ENCODE measurements around the gene GNAS. TPM values are rescaled to one million over a fixed set of nuclear protein-coding genes. Genes with fewer than 3 reads are reported as not detected.

Gene GNAS
- total and polyA plus RNA-seq, 3 experiments from 2014 or later, result 218 to 666 (median 637) TPM

- no peaks in the 10 kb centered on the region for H3K36me3 Mint-ChIP-seq
- Histone ChIP-seq H3K4me3 (ENCODE audit: low read length) (no peak overlapping the region), H3K27ac (ENCODE audit: low read depth, low read length) (no peak overlapping the region), H3K27me3 (ENCODE audit: insufficient read depth, low read length, poor library complexity, severe bottlenecking) (peaks cover 7% of the 10 kb centered on the region), H3K36me3 (ENCODE audit: insufficient read depth, low read length) (no peaks in the 10 kb centered on the region), H3K9me3 (ENCODE audit: low read length) (no peaks in the 10 kb centered on the region), H3K4me1 (ENCODE audit: insufficient read depth, low read length) (no peaks in the 10 kb centered on the region)
- H3K4me3 Mint-ChIP-seq, result no peak overlapping the region
- no peak overlapping the region for H3K27ac Mint-ChIP-seq
- H3K27me3 Mint-ChIP-seq, result peaks cover 14 to 33% of the 10 kb centered on the region in 2 donors
- POLR2A ChIA-PET, result no interaction called here
- CTCF ChIA-PET, result no interaction called here
- no peak for DNase-seq
- peaks cover 7 to 14% (median 10%) of the 10 kb centered on the region in 3 donors for H3K4me1 Mint-ChIP-seq
- no peaks in the 10 kb centered on the region for H3K9me3 Mint-ChIP-seq
Observed at GRCh38 chr20:58833921-58834320, 18.6 kb upstream of the GNAS start.

- no peaks in the 10 kb centered on the region for H3K36me3 ChIP-seq (ENCODE audit: insufficient read depth, low read length)
- Mint-ChIP-seq H3K36me3 (no peaks in the 10 kb centered on the region), H3K9me3 (no peaks in the 10 kb centered on the region), H3K27me3 (peaks cover 23 to 41% of the 10 kb centered on the region in 2 donors), H3K4me3 (no peak overlapping the region), H3K27ac (no peak overlapping the region), H3K4me1 (peaks cover 8 to 20% (median 14%) of the 10 kb centered on the region in 3 donors)
- no peak overlapping the region for H3K4me3 ChIP-seq (ENCODE audit: low read length)
- ChIA-PET CTCF (no interaction called here), POLR2A (no interaction called here)
- no peaks in the 10 kb centered on the region for H3K9me3 ChIP-seq (ENCODE audit: low read length)
- no peaks in the 10 kb centered on the region for H3K4me1 ChIP-seq (ENCODE audit: insufficient read depth, low read length)
- no peak overlapping the region for H3K27ac ChIP-seq (ENCODE audit: low read depth, low read length)
- peaks cover 10% of the 10 kb centered on the region for H3K27me3 ChIP-seq (ENCODE audit: insufficient read depth, low read length, poor library complexity, severe bottlenecking)
- no peak for DNase-seq
Observed at GRCh38 chr20:58835231-58835630, 17.3 kb upstream of the GNAS start.

GRCh38 chr20:58836616-58837204 lies 15.8 kb upstream of the GNAS start:
- H3K27ac ChIP-seq (ENCODE audit: low read depth, low read length), result no peak overlapping the region
- H3K4me1 Mint-ChIP-seq, result peaks cover 8 to 21% (median 14%) of the 10 kb centered on the region in 3 donors
- H3K9me3 ChIP-seq (ENCODE audit: low read length), result no peaks in the 10 kb centered on the region
- no peaks in the 10 kb centered on the region for H3K9me3 Mint-ChIP-seq
- H3K27ac Mint-ChIP-seq, result no peak overlapping the region
- no peaks in the 10 kb centered on the region for H3K36me3 ChIP-seq (ENCODE audit: insufficient read depth, low read length)
- ChIA-PET CTCF (interaction anchor here (0.8 kb wide), 1 partner anchor 187 kb away, joined by 3 read pairs; no protein-coding TSS in a partner anchor), POLR2A (no interaction called here)
- DNase-seq, result no peak
- H3K4me1 ChIP-seq (ENCODE audit: insufficient read depth, low read length), result no peaks in the 10 kb centered on the region
- peaks cover 10% of the 10 kb centered on the region for H3K27me3 ChIP-seq (ENCODE audit: insufficient read depth, low read length, poor library complexity, severe bottlenecking)
- H3K4me3 Mint-ChIP-seq, result no peak overlapping the region
- no peak overlapping the region for H3K4me3 ChIP-seq (ENCODE audit: low read length)
- H3K27me3 Mint-ChIP-seq, result peaks cover 36 to 56% of the 10 kb centered on the region in 2 donors
- H3K36me3 Mint-ChIP-seq, result peaks cover 0 to 1% (median 0%) of the 10 kb centered on the region in 3 donors

- Histone ChIP-seq H3K36me3 (ENCODE audit: insufficient read depth, low read length) (no peaks in the 10 kb centered on the region), H3K9me3 (ENCODE audit: low read length) (no peaks in the 10 kb centered on the region), H3K27me3 (ENCODE audit: insufficient read depth, low read length, poor library complexity, severe bottlenecking) (peaks cover 6% of the 10 kb centered on the region), H3K4me1 (ENCODE audit: insufficient read depth, low read length) (no peaks in the 10 kb centered on the region), H3K4me3 (ENCODE audit: low read length) (no peak overlapping the region), H3K27ac (ENCODE audit: low read depth, low read length) (no peak overlapping the region)
- Mint-ChIP-seq H3K4me1 (peaks cover 8 to 21% (median 14%) of the 10 kb centered on the region in 3 donors), H3K9me3 (no peaks in the 10 kb centered on the region), H3K36me3 (peaks cover 0 to 1% (median 0%) of the 10 kb centered on the region in 3 donors), H3K4me3 (peak overlapping the region in 1 of 7 donors; percentile 45), H3K27me3 (peaks cover 44 to 56% of the 10 kb centered on the region in 2 donors), H3K27ac (no peak overlapping the region)
- peak in 1 of 5 donors; percentile 21 for DNase-seq
- ChIA-PET CTCF (interaction anchor here (0.8 to 1.2 kb wide), 2 partner anchors 188 to 370 kb away, joined by 3 read pairs; no protein-coding TSS in a partner anchor), POLR2A (no interaction called here)
Observed at GRCh38 chr20:58837717-58838116, 14.8 kb upstream of the GNAS start.

- H3K9me3 Mint-ChIP-seq, result no peaks in the 10 kb centered on the region
- H3K36me3 ChIP-seq (ENCODE audit: insufficient read depth, low read length), result no peaks in the 10 kb centered on the region
- no peak overlapping the region for H3K4me3 ChIP-seq (ENCODE audit: low read length)
- ChIA-PET CTCF (interaction anchor here (1.2 to 1.4 kb wide), 3 partner anchors 9 to 370 kb away, joined by 3 read pairs; partner anchors contain the start of gene GNAS), POLR2A (no interaction called here)
- H3K27ac Mint-ChIP-seq, result no peak overlapping the region
- no peak overlapping the region for H3K27ac ChIP-seq (ENCODE audit: low read depth, low read length)
- H3K27me3 Mint-ChIP-seq, result peaks cover 42 to 56% of the 10 kb centered on the region in 2 donors
- no peaks in the 10 kb centered on the region for H3K4me1 ChIP-seq (ENCODE audit: insufficient read depth, low read length)
- H3K27me3 ChIP-seq (ENCODE audit: insufficient read depth, low read length, poor library complexity, severe bottlenecking), result peaks cover 6% of the 10 kb centered on the region
- no peak for DNase-seq
- peaks cover 8 to 21% (median 14%) of the 10 kb centered on the region in 3 donors for H3K4me1 Mint-ChIP-seq
- H3K4me3 Mint-ChIP-seq, result peak overlapping the region in 1 of 7 donors; percentile 45
- no peaks in the 10 kb centered on the region for H3K9me3 ChIP-seq (ENCODE audit: low read length)
- H3K36me3 Mint-ChIP-seq, result peaks cover 0 to 1% (median 0%) of the 10 kb centered on the region in 3 donors
Observed at GRCh38 chr20:58838174-58838573, 14.3 kb upstream of the GNAS start.

- POLR2A ChIA-PET, result no interaction called here
- peaks cover 37 to 53% of the 10 kb centered on the region in 2 donors for H3K27me3 Mint-ChIP-seq
- no peak overlapping the region for H3K27ac Mint-ChIP-seq
- peak in 1 of 5 donors; percentile 27 for DNase-seq
- peaks cover 8 to 21% (median 14%) of the 10 kb centered on the region in 3 donors for H3K4me1 Mint-ChIP-seq
- CTCF ChIA-PET, result interaction anchor here (0.7 to 1.4 kb wide), 5 partner anchors 8 to 604 kb away, joined by 3 to 5 read pairs (median 3); partner anchors contain the start of gene GNAS
- Histone ChIP-seq H3K9me3 (ENCODE audit: low read length) (no peaks in the 10 kb centered on the region), H3K4me1 (ENCODE audit: insufficient read depth, low read length) (no peaks in the 10 kb centered on the region), H3K4me3 (ENCODE audit: low read length) (no peak overlapping the region), H3K27ac (ENCODE audit: low read depth, low read length) (no peak overlapping the region), H3K27me3 (ENCODE audit: insufficient read depth, low read length, poor library complexity, severe bottlenecking) (peaks cover 3% of the 10 kb centered on the region), H3K36me3 (ENCODE audit: insufficient read depth, low read length) (no peaks in the 10 kb centered on the region)
- no peaks in the 10 kb centered on the region for H3K9me3 Mint-ChIP-seq
- peaks cover 0 to 1% (median 0%) of the 10 kb centered on the region in 3 donors for H3K36me3 Mint-ChIP-seq
- peak overlapping the region in 3 of 7 donors; percentile 11 to 56 (median 32) for H3K4me3 Mint-ChIP-seq
Observed at GRCh38 chr20:58839474-58839874, 13.0 kb upstream of the GNAS start.

GRCh38 chr20:58839991-58840747 lies 12.3 kb upstream of the GNAS start:
- Mint-ChIP-seq H3K9me3 (no peaks in the 10 kb centered on the region), H3K4me3 (peak overlapping the region in 3 of 7 donors; percentile 32 to 56 (median 33)), H3K4me1 (peaks cover 8 to 21% (median 14%) of the 10 kb centered on the region in 3 donors), H3K27ac (no peak overlapping the region), H3K36me3 (peaks cover 0 to 1% (median 0%) of the 10 kb centered on the region in 3 donors), H3K27me3 (peaks cover 42 to 56% of the 10 kb centered on the region in 2 donors)
- DNase-seq, result no peak
- ChIA-PET CTCF (interaction anchor here (0.7 to 1.2 kb wide), 2 partner anchors 11 to 603 kb away, joined by 3 read pairs; no protein-coding TSS in a partner anchor), POLR2A (no interaction called here)
- no peaks in the 10 kb centered on the region for H3K9me3 ChIP-seq (ENCODE audit: low read length)
- no peak overlapping the region for H3K27ac ChIP-seq (ENCODE audit: low read depth, low read length)
- no peak overlapping the region for H3K4me3 ChIP-seq (ENCODE audit: low read length)
- peaks cover 3% of the 10 kb centered on the region for H3K27me3 ChIP-seq (ENCODE audit: insufficient read depth, low read length, poor library complexity, severe bottlenecking)
- H3K4me1 ChIP-seq (ENCODE audit: insufficient read depth, low read length), result no peaks in the 10 kb centered on the region
- H3K36me3 ChIP-seq (ENCODE audit: insufficient read depth, low read length), result no peaks in the 10 kb centered on the region
